Neural cell (in vitro differentiated cells): Measurements from ENCODE around the gene NOP16. TPM values are rescaled to one million over a fixed set of nuclear protein-coding genes. Genes with fewer than 3 reads are reported as not detected.

Experiments
- H2AFZ ChIP-seq: fragments of 200-600, 300-800 bp; sonication (generic), shearing (Covaris generic); 2 replicates; pipeline ENCODE4 v1.6.0; 2014; ENCODE audit warnings: low read depth, mild to moderate bottlenecking, antibody characterized with exemption, low read length, moderate library complexity
- H3F3A ChIP-seq: fragments of 200-600 bp; shearing (Covaris generic); 2 replicates; pipeline ENCODE4 v1.6.1; 2016; ENCODE audit warnings: mild to moderate bottlenecking, moderate library complexity, mixed read lengths, antibody characterized with exemption, low read length; ENCODE audit not compliant: insufficient read depth, poor library complexity, severe bottlenecking
- H3K27ac ChIP-seq: fragments of 200-600, 300-800 bp; sonication (generic), shearing (Covaris generic); 2 replicates; pipeline ENCODE4 v1.5.1; 2014; ENCODE audit warnings: mild to moderate bottlenecking, low read length, moderate library complexity
- H3K27me3 ChIP-seq: fragments of 300-800, 200-600 bp; sonication (generic), shearing (Covaris generic); 2 replicates; pipeline ENCODE4 v1.6.0; 2014; ENCODE audit warnings: mild to moderate bottlenecking, low read depth, low read length, moderate library complexity; ENCODE audit not compliant: insufficient read depth
- H3K36me3 ChIP-seq: fragments of 300-800, 200-600 bp; sonication (generic), shearing (Covaris generic); 2 replicates; pipeline ENCODE4 v1.5.1; 2014; ENCODE audit warnings: mild to moderate bottlenecking, antibody characterized with exemption, low read length, moderate library complexity; ENCODE audit not compliant: insufficient read depth
- H3K4me2 ChIP-seq: fragments of 300-800, 200-600 bp; sonication (generic), shearing (Covaris generic); 2 replicates; pipeline ENCODE4 v1.6.0; 2014; ENCODE audit warnings: mild to moderate bottlenecking, low read length
- H3K4me3 ChIP-seq: fragments of 300-800, 200-600 bp; sonication (generic), shearing (Covaris generic); 2 replicates; pipeline ENCODE4 v1.5.1; 2014; ENCODE audit warnings: mild to moderate bottlenecking, low read length, moderate library complexity
- H3K79me2 ChIP-seq: fragments of 200-600 bp; shearing (Covaris generic); replicated peaks from 2 replicates; pipeline ENCODE4 v1.6.0; 2014; ENCODE audit warnings: mild to moderate bottlenecking, low read length, moderate library complexity; ENCODE audit not compliant: insufficient read depth
- H3K9ac ChIP-seq: fragments of 300-800, 200-600 bp; sonication (generic), shearing (Covaris generic); 2 replicates; pipeline ENCODE4 v1.6.1; 2016; ENCODE audit warnings: mild to moderate bottlenecking, low read length, mixed read lengths
- H3K9me2 ChIP-seq: fragments of 200-600 bp; shearing (Covaris generic); 2 replicates; pipeline ENCODE4 v1.6.1; 2016; ENCODE audit warnings: mild to moderate bottlenecking, low read length, mixed read lengths; ENCODE audit not compliant: insufficient read depth
- H3K9me3 ChIP-seq: fragments of 200-600, 300-800 bp; sonication (generic), shearing (Covaris generic); 2 replicates; pipeline ENCODE4 v1.6.1; 2016; ENCODE audit warnings: mild to moderate bottlenecking, mixed run types, low read length, moderate library complexity, mixed read lengths
- H4K20me1 ChIP-seq: fragments of 200-600 bp; shearing (Covaris generic); 2 replicates; pipeline ENCODE4 v1.6.1; 2016; ENCODE audit warnings: mild to moderate bottlenecking, mixed run types; ENCODE audit not compliant: insufficient read depth
- CTCF ChIP-seq: fragments of 450-650 bp; IDR thresholded peaks from 2 replicates; pipeline ENCODE4 v1.5.1; 2014; ENCODE audit warnings: antibody characterized with exemption, mild to moderate bottlenecking, moderate library complexity; ENCODE audit not compliant: poor library complexity, severe bottlenecking
- EP300 ChIP-seq: fragments of 450-650 bp; conservative IDR thresholded peaks from 2 replicates; pipeline ENCODE4 v1.6.1; 2014; ENCODE audit warnings: antibody characterized with exemption, mild to moderate bottlenecking, moderate library complexity; ENCODE audit not compliant: poor library complexity, severe bottlenecking
- EZH2 ChIP-seq: fragments of 200-600, 300-800 bp; shearing (Covaris generic), sonication (generic); IDR thresholded peaks from 2 replicates; pipeline ENCODE4 v1.6.1; 2014; ENCODE audit warnings: antibody characterized with exemption, low read length, borderline replicate concordance, mild to moderate bottlenecking; ENCODE audit not compliant: insufficient read depth, poor library complexity, severe bottlenecking
- MXI1 ChIP-seq: fragments of 450-650 bp; conservative IDR thresholded peaks from 2 replicates; pipeline ENCODE4 v1.6.1; 2014; ENCODE audit warnings: antibody characterized with exemption, mild to moderate bottlenecking; ENCODE audit not compliant: poor library complexity, severe bottlenecking
- POLR2AphosphoS5 ChIP-seq: IDR thresholded peaks from 2 replicates; pipeline ENCODE4 v1.6.1; 2012
- RAD21 ChIP-seq: fragments of 450-650 bp; conservative IDR thresholded peaks from 2 replicates; pipeline ENCODE4 v1.6.1; 2014; ENCODE audit warnings: antibody characterized with exemption, mild to moderate bottlenecking, moderate library complexity
- REST ChIP-seq: IDR thresholded peaks from 2 replicates; pipeline ENCODE4 v1.6.1; 2012; ENCODE audit warnings: borderline replicate concordance
- SMC3 ChIP-seq: fragments of 450-650 bp; conservative IDR thresholded peaks from 2 replicates; pipeline ENCODE4 v1.6.1; 2014; ENCODE audit warnings: antibody characterized with exemption, mild to moderate bottlenecking, moderate library complexity; ENCODE audit not compliant: poor library complexity
- TAF1 ChIP-seq: IDR thresholded peaks from 2 replicates; pipeline ENCODE4 v1.6.1; 2012; ENCODE audit warnings: low read depth
- polyA plus RNA-seq: library from polyadenylated mRNA; depleted of rRNA; stranded (reverse); fragments of >200 nt; gene quantifications from 2 replicates; pipeline ENCODE4 v1.2.3, GENCODE V29; 2014

Gene NOP16
- polyA plus RNA-seq, 1 donor from 2014 or later = 23.9 TPM

- peak overlapping the region; percentile 60 for H2AFZ ChIP-seq
Observed at GRCh38 chr5:176364765-176365350, 23.5 kb downstream of the NOP16 start.

GRCh38 chr5:176362233-176362490, 26.2 kb downstream of the NOP16 start:
- Histone ChIP-seq H3K9ac (peak overlapping the region; percentile 95), H4K20me1 (no peaks in the 10 kb centered on the region), H3K4me3 (peak overlapping the region; percentile 98), H3K27ac (no peak overlapping the region), H3F3A (no peaks in the 10 kb centered on the region), H3K36me3 (no peaks in the 10 kb centered on the region), H3K9me3 (no peaks in the 10 kb centered on the region), H3K4me2 (no peak overlapping the region), H2AFZ (peak overlapping the region; percentile 95), H3K27me3 (no peaks in the 10 kb centered on the region), H3K9me2 (no peaks in the 10 kb centered on the region), H3K79me2 (peaks cover 32% of the 10 kb centered on the region)
- no peak for TF ChIP-seq EP300
- TF ChIP-seq EZH2 = no peak
- TF ChIP-seq POLR2AphosphoS5 = no peak
- no peak for TF ChIP-seq TAF1
- TF ChIP-seq MXI1 = no peak
- no peak for TF ChIP-seq SMC3
- TF ChIP-seq CTCF = no peak
- TF ChIP-seq RAD21 = no peak

More at GRCh38 chr5:176364765-176365350, 23.5 kb downstream of the NOP16 start:
- H3K27ac ChIP-seq = peak overlapping the region; percentile 8
- H3K27me3 ChIP-seq = no peaks in the 10 kb centered on the region
- peak overlapping the region; percentile 97 for H3K4me3 ChIP-seq
- no peaks in the 10 kb centered on the region for H3F3A ChIP-seq
- H3K9me2 ChIP-seq = no peaks in the 10 kb centered on the region
- TF ChIP-seq EP300 (no peak), RAD21 (no peak), EZH2 (no peak), REST (no peak), SMC3 (no peak), CTCF (peak; percentile 8), MXI1 (no peak)
- no peaks in the 10 kb centered on the region for H4K20me1 ChIP-seq
- peak overlapping the region; percentile 59 for H3K4me2 ChIP-seq
- H3K36me3 ChIP-seq = no peaks in the 10 kb centered on the region
- peak overlapping the region; percentile 87 for H3K9ac ChIP-seq
- no peaks in the 10 kb centered on the region for H3K9me3 ChIP-seq
- peaks cover 14% of the 10 kb centered on the region for H3K79me2 ChIP-seq
